Stomach (tissue), 9 donors: ENCODE measurements around the gene KLHL30. TPM values are rescaled to one million over a fixed set of nuclear protein-coding genes. Genes with fewer than 3 reads are reported as not detected.

Source experiments
- DNase-seq, 2 donors: peaks; one replicate each; pipeline versions ENCODE4 v3.0.0 to v3.0.0-alpha.2; 2013 to 2019
- H3K27ac ChIP-seq, 5 donors: fragments of 200-600 bp in 4 of 5; sonication (generic) in 4 of 5; one replicate each; pipeline ENCODE4 v1.5.1; 2013 to 2019; ENCODE audit warnings: mild to moderate bottlenecking in 1 of 5, moderate library complexity in 1 of 5
- H3K27me3 ChIP-seq, 3 donors: fragments of 200-600 bp; sonication (generic); one replicate each; pipeline ENCODE4 v1.5.1; 2017 to 2019; ENCODE audit warnings: mixed run types in 1 of 3
- H3K36me3 ChIP-seq, 4 donors: fragments of 200-600 bp; sonication (generic); 1 replicate in 3 of 4; 2 replicates in 1 of 4; pipeline ENCODE4 v1.5.1; 2016 to 2019
- H3K4me1 ChIP-seq, 4 donors: fragments of 200-600 bp; sonication (generic); one replicate each; pipeline ENCODE4 v1.5.1; 2016 to 2019
- H3K4me3 ChIP-seq, 4 donors: fragments of 200-600 bp; sonication (generic) in 3 of 4; one replicate each; pipeline ENCODE4 v1.5.1; 2016 to 2019; ENCODE audit warnings: mild to moderate bottlenecking in 1 of 4
- H3K9me3 ChIP-seq, 4 donors: fragments of 200-600 bp; sonication (generic); one replicate each; pipeline ENCODE4 v1.5.1; 2016 to 2019
- CTCF ChIP-seq, 7 experiments: fragments of 450-650 bp in 4 of 7; fragments of 200-600 bp in 3 of 7; sonication (generic) in 3 of 7; IDR thresholded peaks; one replicate each; pipeline ENCODE4 v1.5.1; 2016 to 2019; ENCODE audit warnings: antibody characterized with exemption in 7 of 7, control low read depth in 2 of 7, mild to moderate bottlenecking in 1 of 7
- EP300 ChIP-seq: sonication (generic); formaldehyde crosslinking; IDR thresholded peaks from one replicate; pipeline ENCODE4 v1.6.1; 2017; ENCODE audit warnings: antibody characterized with exemption
- POLR2A ChIP-seq, 4 donors: fragments of 450-650 bp; IDR thresholded peaks; one replicate each; pipeline ENCODE4 v1.6.1; 2016; ENCODE audit warnings: antibody characterized with exemption in 4 of 4, control low read depth in 2 of 4, mild to moderate bottlenecking in 1 of 4, moderate library complexity in 1 of 4
- POLR2AphosphoS5 ChIP-seq, 3 donors: sonication (generic); formaldehyde crosslinking; IDR thresholded peaks; one replicate each; pipeline ENCODE4 v1.6.1; 2016; ENCODE audit warnings: antibody characterized with exemption in 3 of 3
- WGBS, 5 donors: extraction: QIAGEN DNeasy Blood & Tissue Kit in 3 of 5; methylation state at CpG; one replicate each; pipeline versions ENCODE4 v1.1.5 to v1.1.7; 2013 to 2018; 5-methylcytosine and 5-hydroxymethylcytosine counted together
- intact Hi-C: fragments of 100-400 bp; cut with DNase I; formaldehyde crosslinking; loops from one replicate; pipeline ENCODE4 v1.15.1; 2023; ENCODE audit warnings: low total_unique reads
- polyA plus RNA-seq, 3 donors: library from polyadenylated mRNA; stranded (reverse); fragments of 200-250 nt; gene quantifications; one replicate each; pipeline ENCODE4 v1.2.3, GENCODE V29; 2013
- total RNA-seq, 5 donors: library from RNA; depleted of rRNA; stranded (reverse); fragments of >200 nt; gene quantifications; one replicate each; pipeline versions ENCODE4 v1.1.0 to v1.2.3, GENCODE V29; 2014 to 2016
- donor health status: healthy with polysubstance abuse.
- donor health status: Bipolar disorder and iron deficiency.
- donor health status: healthy.

Gene KLHL30
- total and polyA plus RNA-seq, 8 donors = 0.06 to 1.7 (median 0.37) TPM; not detected in 2

GRCh38 chr2:238101891-238102841, 36.3 kb upstream of the KLHL30 start:
- Histone ChIP-seq H3K4me1 (peaks cover 0 to 30% (median 8%) of the 10 kb centered on the region in 4 donors), H3K27ac (no peak overlapping the region), H3K36me3 (no peaks in the 10 kb centered on the region), H3K27me3 (peaks cover 0 to 9% (median 0%) of the 10 kb centered on the region in 3 donors), H3K9me3 (no peaks in the 10 kb centered on the region), H3K4me3 (no peak overlapping the region)
- intact Hi-C loops = no loop called here
- TF ChIP-seq POLR2A (IDR thresholded peaks at IDR 0.05) (no peak), CTCF (IDR thresholded peaks at IDR 0.05) (no peak), POLR2AphosphoS5 (IDR thresholded peaks at IDR 0.05) (no peak), EP300 (no peak)
- 80 to 91% (median 88%) methylated on average over 15 to 30 of the region's 30 CpGs for WGBS, 5 donors
- peak in 1 of 2 donors; percentile 24 for DNase-seq

- Histone ChIP-seq H3K4me3 (no peak overlapping the region), H3K9me3 (no peaks in the 10 kb centered on the region), H3K27me3 (peaks cover 0 to 9% (median 0%) of the 10 kb centered on the region in 3 donors), H3K4me1 (peaks cover 0 to 36% (median 13%) of the 10 kb centered on the region in 4 donors), H3K27ac (no peak overlapping the region), H3K36me3 (no peaks in the 10 kb centered on the region)
- 84 to 91% (median 86%) methylated on average over 10 of the region's 10 CpGs for WGBS, 5 donors
- TF ChIP-seq POLR2A (IDR thresholded peaks at IDR 0.05) = no peak
- TF ChIP-seq POLR2AphosphoS5 (IDR thresholded peaks at IDR 0.05) = no peak
- no peak for TF ChIP-seq CTCF (IDR thresholded peaks at IDR 0.05)
- TF ChIP-seq EP300 = no peak
- peak in 1 of 2 donors; percentile 10 for DNase-seq
- intact Hi-C loops = no loop called here
Measured at GRCh38 chr2:238102865-238103264, 35.6 kb upstream of the KLHL30 start.

- Histone ChIP-seq H3K4me1 (peaks cover 0 to 30% (median 13%) of the 10 kb centered on the region in 4 donors), H3K27ac (no peak overlapping the region), H3K9me3 (no peaks in the 10 kb centered on the region), H3K27me3 (peaks cover 0 to 9% (median 0%) of the 10 kb centered on the region in 3 donors), H3K4me3 (no peak overlapping the region), H3K36me3 (no peaks in the 10 kb centered on the region)
- TF ChIP-seq CTCF (IDR thresholded peaks at IDR 0.05) = no peak
- DNase-seq = peak in 1 of 2 donors; percentile 23
- intact Hi-C loops = no loop called here
- WGBS, 5 donors = 85 to 92% (median 90%) methylated on average over 14 to 18 of the region's 18 CpGs
Measured at GRCh38 chr2:238103465-238104225, 34.8 kb upstream of the KLHL30 start.

- H3K9me3 ChIP-seq = no peaks in the 10 kb centered on the region
- no peaks in the 10 kb centered on the region for H3K36me3 ChIP-seq
- H3K4me3 ChIP-seq = no peak overlapping the region
- WGBS, 5 donors = 87 to 93% (median 90%) methylated on average over 5 to 14 of the region's 14 CpGs
- TF ChIP-seq POLR2A (IDR thresholded peaks at IDR 0.05) (no peak), EP300 (no peak), CTCF (IDR thresholded peaks at IDR 0.05) (no peak), POLR2AphosphoS5 (IDR thresholded peaks at IDR 0.05) (no peak)
- intact Hi-C loops = no loop called here
- DNase-seq = no peak
- H3K27ac ChIP-seq = no peak overlapping the region
- peaks cover 0 to 24% (median 14%) of the 10 kb centered on the region in 4 donors for H3K4me1 ChIP-seq
- H3K27me3 ChIP-seq = peaks cover 0 to 9% (median 0%) of the 10 kb centered on the region in 3 donors
Measured at GRCh38 chr2:238104226-238104690, 34.2 kb upstream of the KLHL30 start.
